ENCODE data around the gene OTOGL.

GRCh38 chr12:80143537-80143936, 44.2 kb downstream of the OTOGL start:
- TF ChIP-seq CTCF (IDR thresholded peaks at IDR 0.05) (no peak), ZFX (IDR thresholded peaks at IDR 0.05; ENCODE audit: borderline replicate concordance) (no peak)
